Left ventricle myocardium inferior (tissue), 1 donor: ENCODE data around the gene PDCD2L. TPM values are rescaled to one million over a fixed set of nuclear protein-coding genes. Genes with fewer than 3 reads are reported as not detected.

Source experiments
- DNase-seq: peaks from one replicate; pipeline ENCODE4 v3.0.0-alpha.2; 2020
- H3K27ac ChIP-seq: fragments of 200-600 bp; replicated peaks from 2 replicates; pipeline ENCODE4 v1.8.0; 2021
- H3K27me3 ChIP-seq: fragments of 200-600 bp; 2 replicates; pipeline ENCODE4 v1.8.0; 2021; ENCODE audit warnings: low read depth
- H3K36me3 ChIP-seq: fragments of 200-600 bp; 2 replicates; pipeline ENCODE4 v1.8.0; 2021
- H3K4me1 ChIP-seq: fragments of 200-600 bp; 2 replicates; pipeline ENCODE4 v1.8.0; 2021
- H3K4me3 ChIP-seq: fragments of 200-600 bp; 2 replicates; pipeline ENCODE4 v1.8.0; 2021; ENCODE audit warnings: mild to moderate bottlenecking, moderate library complexity
- H3K9me3 ChIP-seq: fragments of 200-600 bp; replicated peaks from 2 replicates; pipeline ENCODE4 v1.8.0; 2021
- intact Hi-C: fragments of 100-400 bp; cut with micrococcal nuclease; formaldehyde crosslinking; loops from one replicate; pipeline ENCODE4 v1.11.0; 2022
- total RNA-seq: library from RNA; stranded (reverse); fragmentation: NEBNext Ultra II Directional; extraction: Animal tissue kit (Norgen Biotek cat#: 25700); gene quantifications from one replicate; pipeline ENCODE4 v1.2.1, GENCODE V29; 2021
- TF ChIP-seq, protein P1 (sequence below): fragments of 200-600 bp; IDR thresholded peaks from 2 replicates; pipeline ENCODE4 v1.8.0; 2021; ENCODE audit warnings: antibody characterized with exemption, mild to moderate bottlenecking, borderline replicate concordance
- donor health status: DM: no; HTN: yes; CAD: no; lungs with severe emphysema.

The PDCD2L gene
- total RNA-seq, 1 donor from 2014 or later: 12.8 TPM

DNA sequence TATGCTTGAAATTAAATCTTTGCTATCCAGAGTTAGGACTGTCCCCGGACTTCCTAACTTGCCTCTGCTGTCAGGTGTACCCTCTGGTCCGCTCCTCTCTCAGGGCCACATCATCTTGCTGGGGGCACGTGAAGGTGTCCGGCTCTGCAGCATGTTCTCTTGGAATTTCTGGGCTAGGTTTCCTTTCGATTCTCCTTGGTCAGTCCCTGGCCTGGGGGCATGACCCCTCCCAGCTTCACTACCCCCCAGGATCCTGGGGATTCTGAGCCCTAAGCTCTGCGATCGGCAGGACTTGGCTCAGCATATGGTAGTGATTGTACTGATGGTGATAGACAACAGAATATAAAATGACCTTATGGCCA is 44.3 kb upstream of the PDCD2L start:
- peaks cover 19% of the 10 kb centered on the region for H3K4me1 ChIP-seq
- DNase-seq: no peak
- H3K27me3 ChIP-seq: no peaks in the 10 kb centered on the region
- intact Hi-C loops: no loop called here
- peaks cover 10% of the 10 kb centered on the region for H3K36me3 ChIP-seq
- TF ChIP-seq, protein P1, sequence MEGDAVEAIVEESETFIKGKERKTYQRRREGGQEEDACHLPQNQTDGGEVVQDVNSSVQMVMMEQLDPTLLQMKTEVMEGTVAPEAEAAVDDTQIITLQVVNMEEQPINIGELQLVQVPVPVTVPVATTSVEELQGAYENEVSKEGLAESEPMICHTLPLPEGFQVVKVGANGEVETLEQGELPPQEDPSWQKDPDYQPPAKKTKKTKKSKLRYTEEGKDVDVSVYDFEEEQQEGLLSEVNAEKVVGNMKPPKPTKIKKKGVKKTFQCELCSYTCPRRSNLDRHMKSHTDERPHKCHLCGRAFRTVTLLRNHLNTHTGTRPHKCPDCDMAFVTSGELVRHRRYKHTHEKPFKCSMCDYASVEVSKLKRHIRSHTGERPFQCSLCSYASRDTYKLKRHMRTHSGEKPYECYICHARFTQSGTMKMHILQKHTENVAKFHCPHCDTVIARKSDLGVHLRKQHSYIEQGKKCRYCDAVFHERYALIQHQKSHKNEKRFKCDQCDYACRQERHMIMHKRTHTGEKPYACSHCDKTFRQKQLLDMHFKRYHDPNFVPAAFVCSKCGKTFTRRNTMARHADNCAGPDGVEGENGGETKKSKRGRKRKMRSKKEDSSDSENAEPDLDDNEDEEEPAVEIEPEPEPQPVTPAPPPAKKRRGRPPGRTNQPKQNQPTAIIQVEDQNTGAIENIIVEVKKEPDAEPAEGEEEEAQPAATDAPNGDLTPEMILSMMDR: no peak
- H3K9me3 ChIP-seq: no peaks in the 10 kb centered on the region
- peak overlapping the region; percentile 62 for H3K4me3 ChIP-seq
- peak overlapping the region; percentile 91 for H3K27ac ChIP-seq

DNA sequence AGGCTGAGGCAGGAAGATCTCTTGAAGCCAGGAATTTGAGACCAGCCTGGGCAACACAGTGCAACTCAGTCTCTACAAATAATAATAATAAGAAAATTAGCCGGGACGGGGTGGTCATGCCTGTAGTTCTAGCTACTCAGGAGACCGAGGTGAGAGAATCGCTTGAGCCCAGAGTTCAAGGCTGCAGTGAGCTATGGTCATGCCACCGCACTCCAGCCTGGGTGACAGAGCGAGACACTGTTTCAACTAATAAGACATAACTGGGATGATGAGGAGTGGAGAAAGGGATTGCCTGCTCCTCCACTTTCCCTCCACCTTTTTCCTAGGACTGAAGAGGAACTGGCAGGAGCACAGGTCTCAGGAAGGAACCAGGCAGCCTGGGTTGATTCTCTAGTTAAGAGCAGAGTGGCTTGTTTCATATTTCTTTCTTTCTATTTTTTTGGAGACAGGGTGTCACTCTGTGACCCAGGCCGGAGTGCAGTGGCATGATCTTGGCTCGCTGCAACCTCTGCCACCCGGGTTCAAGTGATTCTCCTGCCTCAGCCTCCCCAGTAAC is 43.8 kb upstream of the PDCD2L start:
- no peak for DNase-seq
- Histone ChIP-seq H3K4me3 (no peak overlapping the region), H3K36me3 (peaks cover 5% of the 10 kb centered on the region), H3K27me3 (no peaks in the 10 kb centered on the region), H3K27ac (peak overlapping the region; percentile 91), H3K4me1 (peaks cover 24% of the 10 kb centered on the region), H3K9me3 (no peaks in the 10 kb centered on the region)
- TF ChIP-seq, protein P1: no peak
- intact Hi-C loops: no loop called here

DNA sequence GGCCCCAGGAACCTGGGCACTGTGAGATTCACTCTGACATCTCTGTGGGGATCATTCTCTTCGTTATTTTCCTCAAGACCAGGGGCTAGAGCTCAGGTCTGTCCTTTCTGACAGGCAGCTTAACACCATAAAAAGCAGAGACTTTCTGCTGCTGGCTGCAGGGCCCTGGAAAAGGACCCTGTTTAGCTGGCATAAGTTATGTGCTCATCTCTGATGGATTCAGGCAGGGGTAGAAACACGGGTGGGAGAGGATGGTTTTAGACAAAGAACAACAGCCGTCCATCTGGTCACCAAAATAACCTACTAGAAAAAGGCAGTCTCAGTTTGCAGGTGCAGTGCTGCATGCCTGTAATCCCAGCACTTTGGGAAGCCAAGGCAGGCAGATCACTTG is 41.5 kb upstream of the PDCD2L start:
- no peaks in the 10 kb centered on the region for H3K9me3 ChIP-seq
- TF ChIP-seq, protein P1: no peak
- H3K4me3 ChIP-seq: no peak overlapping the region
- no peak for DNase-seq
- peaks cover 15% of the 10 kb centered on the region for H3K36me3 ChIP-seq
- no peaks in the 10 kb centered on the region for H3K27me3 ChIP-seq
- intact Hi-C loops: no loop called here
- no peak overlapping the region for H3K27ac ChIP-seq
- H3K4me1 ChIP-seq: peaks cover 45% of the 10 kb centered on the region

DNA sequence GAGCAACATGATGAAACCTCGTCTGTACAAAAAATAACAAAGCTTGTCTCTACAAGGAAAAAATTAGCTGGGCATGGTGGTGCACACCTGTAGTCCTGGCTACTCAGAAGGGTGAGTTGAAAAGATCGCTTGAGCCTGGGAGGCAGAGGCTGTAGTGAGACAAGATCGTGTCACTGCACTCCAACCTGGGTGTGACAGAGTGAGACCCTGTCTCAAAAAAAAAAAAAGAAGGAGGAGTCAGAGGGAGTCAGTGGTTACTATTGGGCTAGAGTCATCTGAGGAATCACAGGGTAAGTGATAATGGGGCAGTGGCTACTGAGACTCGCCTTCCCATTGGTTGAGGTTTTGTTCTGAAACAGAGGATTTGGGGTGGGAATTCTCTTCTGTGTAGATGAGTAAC is 41.1 kb upstream of the PDCD2L start:
- no peak overlapping the region for H3K27ac ChIP-seq
- peaks cover 49% of the 10 kb centered on the region for H3K4me1 ChIP-seq
- H3K4me3 ChIP-seq: no peak overlapping the region
- no peaks in the 10 kb centered on the region for H3K27me3 ChIP-seq
- TF ChIP-seq, protein P1: no peak
- intact Hi-C loops: no loop called here
- no peaks in the 10 kb centered on the region for H3K9me3 ChIP-seq
- DNase-seq: no peak
- peaks cover 20% of the 10 kb centered on the region for H3K36me3 ChIP-seq

DNA sequence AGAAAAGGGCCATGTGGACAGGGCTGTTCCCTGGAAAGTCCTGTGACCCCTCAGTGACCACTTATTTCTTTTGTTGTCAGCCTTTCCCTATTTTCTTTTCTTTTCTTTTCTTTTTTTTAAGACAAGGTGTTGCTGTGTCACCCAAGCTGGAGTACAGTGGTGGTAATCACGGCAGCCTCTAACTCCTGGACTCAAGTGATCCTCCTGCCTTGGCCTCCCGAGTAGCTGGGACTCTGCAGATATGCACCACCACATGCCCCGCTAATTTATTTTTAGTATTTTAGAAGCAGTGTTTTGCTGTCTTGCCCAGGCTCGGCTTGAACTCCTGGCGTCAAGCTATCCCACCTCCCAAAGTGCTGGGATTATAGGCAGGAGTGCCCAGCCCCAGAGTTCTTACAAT is 40.3 kb upstream of the PDCD2L start:
- intact Hi-C loops: no loop called here
- H3K4me1 ChIP-seq: peaks cover 50% of the 10 kb centered on the region
- H3K36me3 ChIP-seq: peaks cover 28% of the 10 kb centered on the region
- DNase-seq: no peak
- H3K9me3 ChIP-seq: no peaks in the 10 kb centered on the region
- no peaks in the 10 kb centered on the region for H3K27me3 ChIP-seq
- peak overlapping the region; percentile 94 for H3K27ac ChIP-seq
- no peak overlapping the region for H3K4me3 ChIP-seq
- TF ChIP-seq, protein P1: no peak
